ENCODE measurements around the gene EXOSC5. TPM values are rescaled to one million over a fixed set of nuclear protein-coding genes. Genes with fewer than 3 reads are reported as not detected.
A peak's percentile ranks its signal among the peaks of the same experiment; 100 is the strongest.

EXOSC5 gene
- total and polyA plus RNA-seq, 9 of the 15 experiments (the other 6 are each of a cell fraction or from before 2014, with no cell fraction given), result 10.9 to 75.5 (median 37.8) TPM

DNA sequence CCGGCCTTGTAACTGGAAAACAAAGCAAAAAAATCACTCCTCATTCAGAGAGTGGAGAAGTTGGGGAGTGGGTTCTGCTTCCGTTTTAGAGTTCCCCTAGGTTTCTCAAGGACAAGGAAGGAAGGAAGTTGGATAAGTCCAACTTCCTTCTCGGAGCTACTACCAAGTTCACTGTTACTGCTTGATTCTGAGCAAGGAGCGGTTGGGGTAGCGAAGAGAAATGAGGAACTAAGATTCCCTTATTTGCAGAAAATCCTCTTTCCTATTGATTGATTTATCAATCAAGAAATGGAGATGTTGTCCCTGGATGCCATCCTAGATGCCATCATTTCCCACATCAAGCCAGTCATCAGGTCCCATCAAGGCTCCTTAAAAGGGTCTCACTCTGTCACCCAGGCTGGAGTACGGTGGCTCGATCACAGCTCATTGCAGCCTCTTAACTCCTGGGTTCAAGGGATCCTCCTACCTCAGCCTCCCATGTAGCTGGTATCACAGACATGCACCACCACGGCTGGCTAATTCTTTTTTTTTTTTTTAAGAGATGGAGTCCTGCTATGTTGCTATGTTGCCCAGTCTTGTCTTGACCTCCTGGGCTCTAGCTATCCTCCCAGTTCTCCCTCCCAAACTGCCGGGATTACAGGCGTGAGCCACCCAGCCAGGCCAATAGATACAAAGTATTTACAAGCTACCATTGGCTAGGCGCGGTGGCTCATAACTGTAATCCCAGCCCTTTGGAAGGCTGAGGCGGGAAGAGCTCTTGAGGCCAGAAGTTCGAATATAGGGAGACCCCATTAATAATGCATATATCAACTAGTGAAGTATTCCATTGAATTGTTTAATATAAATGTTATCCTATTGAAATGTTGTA, 32.4 kb downstream of the EXOSC5 start (continued):
- TF ChIP-seq, protein P1, sequence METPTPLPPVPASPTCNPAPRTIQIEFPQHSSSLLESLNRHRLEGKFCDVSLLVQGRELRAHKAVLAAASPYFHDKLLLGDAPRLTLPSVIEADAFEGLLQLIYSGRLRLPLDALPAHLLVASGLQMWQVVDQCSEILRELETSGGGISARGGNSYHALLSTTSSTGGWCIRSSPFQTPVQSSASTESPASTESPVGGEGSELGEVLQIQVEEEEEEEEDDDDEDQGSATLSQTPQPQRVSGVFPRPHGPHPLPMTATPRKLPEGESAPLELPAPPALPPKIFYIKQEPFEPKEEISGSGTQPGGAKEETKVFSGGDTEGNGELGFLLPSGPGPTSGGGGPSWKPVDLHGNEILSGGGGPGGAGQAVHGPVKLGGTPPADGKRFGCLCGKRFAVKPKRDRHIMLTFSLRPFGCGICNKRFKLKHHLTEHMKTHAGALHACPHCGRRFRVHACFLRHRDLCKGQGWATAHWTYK (CRISPR knock-in tag; IDR thresholded peaks at IDR 0.05), result no peak
- no peak for TF ChIP-seq ZBTB1 (CRISPR knock-in tag; IDR thresholded peaks at IDR 0.05; ENCODE audit: borderline replicate concordance, low read depth)
- no peak for TF ChIP-seq MAFK (IDR thresholded peaks at IDR 0.05; ENCODE audit: low read length)
- TF ChIP-seq, protein P2, sequence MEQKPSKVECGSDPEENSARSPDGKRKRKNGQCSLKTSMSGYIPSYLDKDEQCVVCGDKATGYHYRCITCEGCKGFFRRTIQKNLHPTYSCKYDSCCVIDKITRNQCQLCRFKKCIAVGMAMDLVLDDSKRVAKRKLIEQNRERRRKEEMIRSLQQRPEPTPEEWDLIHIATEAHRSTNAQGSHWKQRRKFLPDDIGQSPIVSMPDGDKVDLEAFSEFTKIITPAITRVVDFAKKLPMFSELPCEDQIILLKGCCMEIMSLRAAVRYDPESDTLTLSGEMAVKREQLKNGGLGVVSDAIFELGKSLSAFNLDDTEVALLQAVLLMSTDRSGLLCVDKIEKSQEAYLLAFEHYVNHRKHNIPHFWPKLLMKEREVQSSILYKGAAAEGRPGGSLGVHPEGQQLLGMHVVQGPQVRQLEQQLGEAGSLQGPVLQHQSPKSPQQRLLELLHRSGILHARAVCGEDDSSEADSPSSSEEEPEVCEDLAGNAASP (IDR thresholded peaks at IDR 0.05), result no peak
- TF ChIP-seq, protein P3, sequence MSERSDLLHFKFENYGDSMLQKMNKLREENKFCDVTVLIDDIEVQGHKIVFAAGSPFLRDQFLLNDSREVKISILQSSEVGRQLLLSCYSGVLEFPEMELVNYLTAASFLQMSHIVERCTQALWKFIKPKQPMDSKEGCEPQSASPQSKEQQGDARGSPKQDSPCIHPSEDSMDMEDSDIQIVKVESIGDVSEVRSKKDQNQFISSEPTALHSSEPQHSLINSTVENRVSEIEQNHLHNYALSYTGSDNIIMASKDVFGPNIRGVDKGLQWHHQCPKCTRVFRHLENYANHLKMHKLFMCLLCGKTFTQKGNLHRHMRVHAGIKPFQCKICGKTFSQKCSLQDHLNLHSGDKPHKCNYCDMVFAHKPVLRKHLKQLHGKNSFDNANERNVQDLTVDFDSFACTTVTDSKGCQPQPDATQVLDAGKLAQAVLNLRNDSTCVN (CRISPR knock-in tag; IDR thresholded peaks at IDR 0.05), result no peak
- TF ChIP-seq, protein P4, sequence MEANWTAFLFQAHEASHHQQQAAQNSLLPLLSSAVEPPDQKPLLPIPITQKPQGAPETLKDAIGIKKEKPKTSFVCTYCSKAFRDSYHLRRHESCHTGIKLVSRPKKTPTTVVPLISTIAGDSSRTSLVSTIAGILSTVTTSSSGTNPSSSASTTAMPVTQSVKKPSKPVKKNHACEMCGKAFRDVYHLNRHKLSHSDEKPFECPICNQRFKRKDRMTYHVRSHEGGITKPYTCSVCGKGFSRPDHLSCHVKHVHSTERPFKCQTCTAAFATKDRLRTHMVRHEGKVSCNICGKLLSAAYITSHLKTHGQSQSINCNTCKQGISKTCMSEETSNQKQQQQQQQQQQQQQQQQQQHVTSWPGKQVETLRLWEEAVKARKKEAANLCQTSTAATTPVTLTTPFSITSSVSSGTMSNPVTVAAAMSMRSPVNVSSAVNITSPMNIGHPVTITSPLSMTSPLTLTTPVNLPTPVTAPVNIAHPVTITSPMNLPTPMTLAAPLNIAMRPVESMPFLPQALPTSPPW (CRISPR knock-in tag; IDR thresholded peaks at IDR 0.05), result no peak
- 0 out of 2 replicates have a peak, but pooled peaks have one; percentile 19 for TF ChIP-seq NFRKB (IDR thresholded peaks at IDR 0.05; ENCODE audit: low read depth)
- 0 out of 2 replicates have a peak, but pooled peaks have one; percentile 82 for TF ChIP-seq HDGF (IDR thresholded peaks at IDR 0.05)
- TF ChIP-seq BACH1 (tag; IDR thresholded peaks at IDR 0.05), result peak; percentile 74; the same call in 1 of the 2 replicates
- TF ChIP-seq BDP1 (IDR thresholded peaks at IDR 0.05; ENCODE audit: insufficient read depth, insufficient read length), result no peak
- TF ChIP-seq DPF2 (IDR thresholded peaks at IDR 0.05), result no peak
- TF ChIP-seq, protein P5, sequence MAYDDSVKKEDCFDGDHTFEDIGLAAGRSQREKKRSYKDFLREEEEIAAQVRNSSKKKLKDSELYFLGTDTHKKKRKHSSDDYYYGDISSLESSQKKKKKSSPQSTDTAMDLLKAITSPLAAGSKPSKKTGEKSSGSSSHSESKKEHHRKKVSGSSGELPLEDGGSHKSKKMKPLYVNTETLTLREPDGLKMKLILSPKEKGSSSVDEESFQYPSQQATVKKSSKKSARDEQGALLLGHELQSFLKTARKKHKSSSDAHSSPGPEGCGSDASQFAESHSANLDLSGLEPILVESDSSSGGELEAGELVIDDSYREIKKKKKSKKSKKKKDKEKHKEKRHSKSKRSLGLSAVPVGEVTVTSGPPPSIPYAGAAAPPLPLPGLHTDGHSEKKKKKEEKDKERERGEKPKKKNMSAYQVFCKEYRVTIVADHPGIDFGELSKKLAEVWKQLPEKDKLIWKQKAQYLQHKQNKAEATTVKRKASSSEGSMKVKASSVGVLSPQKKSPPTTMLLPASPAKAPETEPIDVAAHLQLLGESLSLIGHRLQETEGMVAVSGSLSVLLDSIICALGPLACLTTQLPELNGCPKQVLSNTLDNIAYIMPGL (CRISPR knock-in tag; IDR thresholded peaks at IDR 0.05), result no peak
- TF ChIP-seq BCOR (IDR thresholded peaks at IDR 0.05), result peak; percentile 93
- TF ChIP-seq RCOR1 (IDR thresholded peaks at IDR 0.05; ENCODE audit: borderline replicate concordance in 1 of 2, low read depth in 2 of 2, low read length in 2 of 2), result peak in 1 of 2 experiments; percentile 49; a peak in 1 of 4 replicates
- TF ChIP-seq ZNF668 (CRISPR knock-in tag; IDR thresholded peaks at IDR 0.05), result no peak
- no peak for TF ChIP-seq COPS2 (conservative IDR thresholded peaks at IDR 0.05)
- TF ChIP-seq TAL1 (IDR thresholded peaks at IDR 0.05), result no peak
- TF ChIP-seq EZH2 (IDR thresholded peaks at IDR 0.05; ENCODE audit: borderline replicate concordance, low read depth, low read length), result no peak
